SU-DHL-6 (cell line): ENCODE measurements around the gene WIPF1.

Source experiments
- H2AFZ ChIP-seq: fragments of 200-600 bp; sonication (generic); 2 replicates; pipeline ENCODE4 v1.6.1; 2014; ENCODE audit warnings: low read depth, mild to moderate bottlenecking, moderate library complexity, mixed read lengths, antibody characterized with exemption, low read length; ENCODE audit not compliant: severe bottlenecking
- H3F3A ChIP-seq: fragments of 200-600 bp; shearing (Covaris generic); 2 replicates; pipeline ENCODE4 v1.6.0; 2016; ENCODE audit warnings: antibody characterized with exemption, mild to moderate bottlenecking; ENCODE audit not compliant: insufficient read depth
- H3K27ac ChIP-seq: fragments of 200-600 bp; sonication (generic); 2 replicates; pipeline ENCODE4 v1.5.1; 2016; ENCODE audit warnings: low read depth, mild to moderate bottlenecking, low read length, moderate library complexity, mixed read lengths
- H3K27me3 ChIP-seq: fragments of 200-600 bp; sonication (generic), shearing (Covaris generic); 2 replicates; pipeline ENCODE4 v1.6.0; 2014; ENCODE audit warnings: mild to moderate bottlenecking, low read length
- H3K36me3 ChIP-seq: fragments of 200-600 bp; sonication (generic); 2 replicates; pipeline ENCODE4 v1.6.1; 2014; ENCODE audit warnings: mild to moderate bottlenecking, low read length, mixed read lengths
- H3K4me2 ChIP-seq: fragments of 300-600, 200-600 bp; shearing (Covaris generic), sonication (generic); 2 replicates; pipeline ENCODE4 v1.6.0; 2014; ENCODE audit warnings: low read length, low read depth, mild to moderate bottlenecking; ENCODE audit not compliant: poor library complexity, severe bottlenecking
- H3K4me3 ChIP-seq: fragments of 200-600 bp; sonication (generic); 2 replicates; pipeline ENCODE4 v1.5.1; 2014; ENCODE audit warnings: antibody characterized with exemption, low read length, mild to moderate bottlenecking, mixed read lengths; ENCODE audit not compliant: insufficient read depth, poor library complexity, severe bottlenecking
- H3K79me2 ChIP-seq: fragments of 200-600 bp; sonication (generic); 2 replicates; pipeline ENCODE4 v1.6.1; 2014; ENCODE audit warnings: mild to moderate bottlenecking, low read length, moderate library complexity; ENCODE audit not compliant: insufficient read depth
- H3K9ac ChIP-seq: fragments of 200-600 bp; sonication (generic); 2 replicates; pipeline ENCODE4 v1.7.0; 2014; ENCODE audit warnings: mild to moderate bottlenecking, low read length
- H3K9me2 ChIP-seq: fragments of 200-600 bp; sonication (generic); replicated peaks from 2 replicates; pipeline ENCODE4 v1.6.1; 2014; ENCODE audit warnings: low read length; ENCODE audit not compliant: insufficient read depth
- H3K9me3 ChIP-seq: fragments of 200-600 bp; sonication (generic); 2 replicates; pipeline ENCODE4 v1.6.1; 2014; ENCODE audit warnings: low read length, mixed read lengths; ENCODE audit not compliant: insufficient read depth
- H4K20me1 ChIP-seq: fragments of 200-600 bp; sonication (generic); 2 replicates; pipeline ENCODE4 v1.6.1; 2014; ENCODE audit warnings: low read depth, mild to moderate bottlenecking, antibody characterized with exemption, low read length, moderate library complexity, mixed read lengths
- EZH2phosphoT487 ChIP-seq: fragments of 200-600 bp; sonication (generic), shearing (Covaris generic); conservative IDR thresholded peaks from 2 replicates; pipeline ENCODE4 v1.6.1; 2018; ENCODE audit warnings: mild to moderate bottlenecking, antibody characterized with exemption, low read length, moderate library complexity, mixed read lengths
- TF ChIP-seq, protein P1 (sequence below): fragments of 200-600 bp; sonication (generic); IDR thresholded peaks from one replicate; pipeline ENCODE4 v1.5.1; 2017; ENCODE audit warnings: antibody characterized with exemption, mild to moderate bottlenecking, low read length, moderate library complexity; ENCODE audit not compliant: insufficient read depth, poor library complexity, severe bottlenecking

Gene WIPF1

DNA sequence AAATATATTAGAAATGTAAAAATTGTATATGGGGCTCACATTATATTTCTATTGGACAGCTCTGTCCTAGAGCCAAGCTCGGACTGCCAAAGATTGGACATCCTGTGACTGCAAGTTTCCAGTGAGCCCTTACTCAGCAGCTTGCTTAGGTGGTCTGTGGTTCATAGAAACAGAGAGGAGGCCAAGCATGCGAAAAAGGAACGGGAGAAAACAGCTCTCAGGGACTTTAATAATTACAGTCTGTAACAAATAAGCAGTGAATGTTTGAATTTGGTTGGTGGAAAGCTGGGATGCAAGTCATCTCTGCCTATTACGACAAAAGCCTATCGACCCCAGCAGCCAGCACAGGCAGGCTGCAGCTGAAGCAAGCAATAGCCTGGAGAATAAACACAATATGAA lies 35.6 kb downstream of the WIPF1 start:
- Histone ChIP-seq H3K9ac (no peak overlapping the region), H3K4me2 (no peak overlapping the region), H3K36me3 (peaks cover 52% of the 10 kb centered on the region), H3K27me3 (no peaks in the 10 kb centered on the region), H3K9me3 (no peaks in the 10 kb centered on the region), H4K20me1 (no peaks in the 10 kb centered on the region), H3F3A (peaks cover 30% of the 10 kb centered on the region), H3K4me3 (no peak overlapping the region), H3K9me2 (no peaks in the 10 kb centered on the region), H3K79me2 (no peaks in the 10 kb centered on the region), H3K27ac (no peak overlapping the region), H2AFZ (no peak overlapping the region)
- TF ChIP-seq, protein P1, sequence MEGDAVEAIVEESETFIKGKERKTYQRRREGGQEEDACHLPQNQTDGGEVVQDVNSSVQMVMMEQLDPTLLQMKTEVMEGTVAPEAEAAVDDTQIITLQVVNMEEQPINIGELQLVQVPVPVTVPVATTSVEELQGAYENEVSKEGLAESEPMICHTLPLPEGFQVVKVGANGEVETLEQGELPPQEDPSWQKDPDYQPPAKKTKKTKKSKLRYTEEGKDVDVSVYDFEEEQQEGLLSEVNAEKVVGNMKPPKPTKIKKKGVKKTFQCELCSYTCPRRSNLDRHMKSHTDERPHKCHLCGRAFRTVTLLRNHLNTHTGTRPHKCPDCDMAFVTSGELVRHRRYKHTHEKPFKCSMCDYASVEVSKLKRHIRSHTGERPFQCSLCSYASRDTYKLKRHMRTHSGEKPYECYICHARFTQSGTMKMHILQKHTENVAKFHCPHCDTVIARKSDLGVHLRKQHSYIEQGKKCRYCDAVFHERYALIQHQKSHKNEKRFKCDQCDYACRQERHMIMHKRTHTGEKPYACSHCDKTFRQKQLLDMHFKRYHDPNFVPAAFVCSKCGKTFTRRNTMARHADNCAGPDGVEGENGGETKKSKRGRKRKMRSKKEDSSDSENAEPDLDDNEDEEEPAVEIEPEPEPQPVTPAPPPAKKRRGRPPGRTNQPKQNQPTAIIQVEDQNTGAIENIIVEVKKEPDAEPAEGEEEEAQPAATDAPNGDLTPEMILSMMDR, result no peak
- TF ChIP-seq EZH2phosphoT487, result no peak

DNA sequence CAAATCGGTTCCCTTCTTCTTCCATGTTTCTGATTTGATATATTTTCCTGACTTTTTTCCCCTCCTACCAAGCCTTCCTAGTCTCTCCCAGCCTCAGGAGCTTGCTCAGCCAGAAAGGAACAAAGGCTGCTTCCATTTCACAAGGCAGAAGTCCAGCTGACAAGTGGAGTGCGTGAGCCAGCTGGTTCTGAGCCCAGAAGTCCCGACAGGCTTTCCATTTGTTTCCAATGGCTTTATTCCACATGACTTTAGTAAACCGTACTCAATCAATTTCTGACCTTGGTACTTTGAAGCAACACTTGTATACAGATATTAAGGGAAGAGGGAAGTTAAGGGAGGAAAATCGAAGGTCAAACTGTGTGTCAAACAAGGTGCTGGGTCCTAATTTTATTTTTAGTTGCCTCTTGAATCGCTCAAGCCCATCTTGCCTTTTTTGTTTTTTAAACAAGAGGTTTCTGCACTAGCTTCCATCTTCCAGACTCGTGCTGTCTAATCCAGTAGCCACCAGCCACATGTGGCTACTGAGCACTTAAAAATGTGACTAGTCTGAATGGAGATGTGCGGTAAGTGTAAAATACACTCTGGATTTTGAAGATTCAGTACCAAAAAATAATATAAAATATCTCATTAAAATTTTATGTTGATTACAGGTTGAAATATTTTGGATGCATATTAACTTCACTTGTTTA lies 36.2 kb downstream of the WIPF1 start:
- H3K9ac ChIP-seq, result no peak overlapping the region
- no peak overlapping the region for H3K4me2 ChIP-seq
- H3K27me3 ChIP-seq, result no peaks in the 10 kb centered on the region
- H3K36me3 ChIP-seq, result peaks cover 48% of the 10 kb centered on the region
- no peaks in the 10 kb centered on the region for H4K20me1 ChIP-seq
- no peak overlapping the region for H3K27ac ChIP-seq
- H3K9me3 ChIP-seq, result no peaks in the 10 kb centered on the region
- no peaks in the 10 kb centered on the region for H3K79me2 ChIP-seq
- H3F3A ChIP-seq, result peaks cover 36% of the 10 kb centered on the region
- no peak overlapping the region for H2AFZ ChIP-seq
- TF ChIP-seq EZH2phosphoT487, result no peak
- TF ChIP-seq, protein P1, result no peak
- H3K4me3 ChIP-seq, result no peak overlapping the region
- H3K9me2 ChIP-seq, result no peaks in the 10 kb centered on the region

DNA sequence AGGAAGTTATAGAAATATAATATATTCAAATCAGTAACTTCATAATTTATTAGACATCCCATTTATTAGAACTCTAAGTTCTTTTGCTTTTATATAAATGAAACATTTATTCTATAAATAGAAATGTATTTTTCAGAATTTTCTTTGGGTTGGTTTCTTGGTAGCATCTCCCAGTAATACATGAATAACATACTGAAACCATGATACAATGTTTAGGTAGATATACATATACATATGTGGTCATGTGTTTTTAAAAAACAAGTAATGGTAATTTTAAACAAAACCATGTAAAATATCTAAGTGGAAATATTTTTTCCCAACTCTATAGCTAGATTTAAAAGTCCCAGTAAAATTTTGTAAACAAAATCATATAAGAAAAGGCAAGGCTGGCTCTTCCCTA lies 36.9 kb downstream of the WIPF1 start:
- Histone ChIP-seq H2AFZ (no peak overlapping the region), H3K36me3 (peaks cover 44% of the 10 kb centered on the region)
- TF ChIP-seq, protein P1, result no peak
- no peak for TF ChIP-seq EZH2phosphoT487

More for the DNA sequence above, 36.9 kb downstream of the WIPF1 start:
- no peaks in the 10 kb centered on the region for H4K20me1 ChIP-seq
- no peaks in the 10 kb centered on the region for H3K9me3 ChIP-seq
- H3K9ac ChIP-seq, result no peak overlapping the region
- no peaks in the 10 kb centered on the region for H3K27me3 ChIP-seq
- H3K79me2 ChIP-seq, result no peaks in the 10 kb centered on the region
- H3K9me2 ChIP-seq, result no peaks in the 10 kb centered on the region
- H3F3A ChIP-seq, result peaks cover 41% of the 10 kb centered on the region
- H3K27ac ChIP-seq, result no peak overlapping the region
- no peak overlapping the region for H3K4me3 ChIP-seq
- no peak overlapping the region for H3K4me2 ChIP-seq
